ENCODE results near the gene CEP89.
"Not testable (repeated sequence)": the region's sequence is repeated elsewhere in the genome, so short reads cannot be mapped to it uniquely, and the experiment has no call there.

Gene CEP89

DNA sequence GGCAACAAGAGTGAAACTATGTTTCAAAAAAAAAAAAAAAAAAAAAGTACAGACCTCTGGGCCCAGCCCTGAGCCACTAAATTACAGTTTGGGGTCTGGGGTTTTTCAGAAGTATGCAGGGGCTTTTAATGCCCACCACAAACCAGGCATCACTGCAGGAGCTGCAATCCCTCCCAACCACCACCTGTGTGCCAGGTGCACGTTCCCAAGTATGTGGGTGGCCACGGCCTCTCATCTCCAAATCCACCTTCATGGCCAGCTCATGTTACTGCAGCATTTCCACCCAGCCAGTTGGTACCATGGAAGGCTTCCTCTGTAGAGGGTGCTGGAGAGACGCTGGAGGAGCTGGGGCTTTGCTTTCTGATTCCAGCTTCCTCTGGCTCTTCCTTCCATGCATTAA, 26.5 kb downstream of the CEP89 start:
- no peak for DNase-seq

DNA sequence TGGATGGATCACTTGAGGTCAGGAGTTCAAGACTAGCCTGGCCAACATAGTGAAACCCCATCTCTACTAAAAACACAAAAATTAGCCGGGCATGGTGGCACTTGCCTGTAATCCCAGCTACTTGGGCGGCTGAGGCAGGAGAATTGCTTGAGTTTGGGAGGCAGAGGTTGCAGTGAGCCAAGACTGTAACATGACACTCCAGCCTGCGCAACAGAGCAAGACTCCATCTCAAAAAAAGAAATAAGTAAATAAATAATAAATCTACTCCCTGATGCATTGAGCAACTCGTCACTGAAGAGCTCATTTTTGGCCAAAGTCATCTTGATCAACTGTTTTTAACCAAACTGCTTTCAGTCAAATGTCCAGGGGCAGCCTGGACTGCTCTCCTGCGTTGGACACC, 30.5 kb downstream of the CEP89 start:
- not testable (repeated sequence) for DNase-seq

DNA sequence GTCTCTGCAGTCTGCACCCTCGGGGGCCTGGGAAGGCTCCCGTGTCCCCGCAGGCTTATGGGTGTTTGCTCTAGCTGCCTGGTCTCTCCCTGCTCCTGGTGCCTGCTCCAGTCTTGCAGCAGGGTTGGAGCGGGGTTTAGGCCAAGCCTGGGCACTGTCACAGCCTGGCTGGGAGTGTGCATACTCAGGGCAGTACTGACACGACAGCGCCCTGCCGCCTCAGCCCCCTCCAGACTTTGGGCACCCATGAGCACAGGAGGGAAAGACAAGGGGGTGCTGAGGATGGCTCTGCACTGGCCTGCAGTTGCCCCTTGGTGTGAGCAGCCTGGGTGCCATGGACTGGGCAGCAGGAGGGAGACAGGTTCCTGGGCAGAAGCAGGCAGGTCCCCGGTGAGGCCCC, 35.7 kb downstream of the CEP89 start:
- no peak for DNase-seq

DNA sequence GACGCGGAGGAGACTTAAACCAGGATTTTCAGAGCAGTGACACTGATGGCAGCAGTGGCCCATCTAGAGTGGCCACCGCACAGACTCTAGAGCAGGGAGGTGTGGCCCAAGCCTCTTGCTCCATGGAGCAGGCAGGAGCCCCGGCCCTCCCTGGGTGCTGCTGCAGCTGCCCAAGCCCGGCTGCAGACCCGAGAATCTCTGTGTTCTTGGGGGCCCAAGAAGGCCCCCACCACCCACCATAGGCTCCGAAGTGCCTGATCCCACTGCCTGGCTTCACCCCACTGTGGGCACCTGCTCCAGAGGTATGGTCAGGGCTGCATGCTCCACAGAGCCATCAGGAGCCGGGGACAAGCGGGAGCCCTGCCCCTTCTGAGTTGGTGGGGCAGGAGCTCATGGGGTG, 36.1 kb downstream of the CEP89 start:
- DNase-seq = no peak

DNA sequence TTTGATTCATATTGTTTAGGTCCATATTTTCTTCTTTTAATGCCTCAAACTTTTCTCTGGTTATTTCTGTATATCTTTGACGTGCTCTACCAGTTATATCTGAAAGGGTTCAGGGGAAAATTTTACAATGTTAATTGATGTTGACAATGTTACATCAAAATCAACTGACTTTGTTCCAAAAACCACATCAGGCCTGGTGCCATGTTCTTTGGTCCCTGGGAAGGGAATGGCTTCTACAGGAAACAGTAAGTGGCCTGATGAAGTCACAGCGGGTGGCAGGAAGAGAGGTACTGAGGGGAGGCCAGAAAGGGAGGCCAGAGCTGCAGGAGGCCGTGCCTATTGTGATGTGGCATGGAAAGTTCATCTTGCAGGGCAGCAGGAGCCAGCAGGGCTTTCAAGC, 38.2 kb downstream of the CEP89 start:
- no peak for DNase-seq

DNA sequence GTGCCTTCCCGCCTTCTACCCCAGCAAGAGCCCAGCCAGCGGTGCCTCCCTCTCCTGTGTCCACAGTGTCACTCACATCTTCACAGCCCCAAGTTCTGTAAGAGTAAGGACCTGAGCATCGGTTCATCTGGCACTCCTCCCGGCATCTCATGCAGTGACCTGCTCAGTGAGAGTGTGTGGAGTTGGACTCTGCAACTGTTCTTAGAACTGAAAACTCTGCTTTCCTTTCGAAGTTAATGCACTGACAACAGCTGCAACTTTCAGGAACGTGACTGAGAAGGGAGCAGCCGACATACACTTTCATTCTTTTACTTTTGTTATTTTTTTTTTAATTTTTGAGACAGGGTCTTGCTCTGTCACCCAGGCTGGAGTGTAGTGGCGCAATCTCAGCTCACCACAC, 41.2 kb downstream of the CEP89 start:
- no peak for DNase-seq

DNA sequence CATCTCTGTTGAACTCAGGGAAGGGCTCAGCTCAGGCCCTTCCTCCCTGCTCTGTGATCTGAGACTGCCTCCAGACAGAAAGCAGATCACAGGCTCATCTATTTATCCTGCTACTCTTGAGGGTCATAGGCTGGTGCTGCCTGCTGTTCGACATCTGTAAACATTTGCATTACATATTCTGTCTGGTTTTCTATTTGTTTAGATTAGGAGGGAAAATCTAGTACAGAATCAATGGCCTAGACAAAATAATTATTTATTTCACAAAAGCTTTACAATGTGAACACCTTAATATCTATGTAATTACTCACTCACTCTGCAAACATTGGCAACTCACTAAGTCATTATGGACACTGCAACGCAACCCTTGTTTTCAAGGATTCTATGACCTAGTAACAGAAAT, 43.0 kb downstream of the CEP89 start:
- no peak for DNase-seq

DNA sequence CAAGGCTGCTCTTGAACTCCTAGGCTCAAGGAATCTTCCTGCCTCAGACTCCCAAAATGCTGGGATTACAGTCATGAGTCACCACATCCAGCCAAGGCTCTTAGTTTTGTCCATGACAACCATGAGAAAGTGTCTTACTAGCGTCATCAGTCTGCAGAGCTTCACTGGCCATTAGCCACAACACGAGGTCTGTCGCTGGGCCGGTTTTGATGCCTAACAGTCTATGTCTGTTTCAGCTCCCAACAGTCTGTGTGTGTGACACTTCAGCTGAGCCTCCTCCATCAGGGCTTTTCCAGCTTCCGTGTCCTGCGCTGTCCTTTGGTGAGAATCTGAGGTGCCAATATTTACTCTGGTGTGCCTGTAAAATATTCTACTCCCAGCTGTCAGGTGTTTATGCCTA, 47.6 kb downstream of the CEP89 start:
- DNase-seq = no peak

DNA sequence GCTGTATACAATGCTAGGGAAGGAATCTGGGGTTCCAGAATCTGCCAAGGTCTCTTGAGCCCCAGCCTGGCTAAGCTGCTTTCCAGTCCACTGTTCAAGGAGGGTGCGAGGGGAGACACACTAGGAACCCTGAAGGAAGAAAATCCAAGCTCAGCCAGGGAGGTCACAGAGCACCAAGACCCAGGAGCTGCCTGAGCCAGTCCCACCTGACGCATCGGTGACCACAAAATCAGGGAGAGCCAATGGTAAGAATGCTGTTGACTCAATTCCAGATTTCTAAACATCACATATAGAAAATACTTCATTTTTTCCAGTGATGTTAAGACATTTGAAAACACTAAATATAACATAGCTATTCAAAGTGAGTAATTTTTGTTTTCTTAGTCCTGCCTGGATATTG, 50.1 kb downstream of the CEP89 start:
- DNase-seq = no peak

DNA sequence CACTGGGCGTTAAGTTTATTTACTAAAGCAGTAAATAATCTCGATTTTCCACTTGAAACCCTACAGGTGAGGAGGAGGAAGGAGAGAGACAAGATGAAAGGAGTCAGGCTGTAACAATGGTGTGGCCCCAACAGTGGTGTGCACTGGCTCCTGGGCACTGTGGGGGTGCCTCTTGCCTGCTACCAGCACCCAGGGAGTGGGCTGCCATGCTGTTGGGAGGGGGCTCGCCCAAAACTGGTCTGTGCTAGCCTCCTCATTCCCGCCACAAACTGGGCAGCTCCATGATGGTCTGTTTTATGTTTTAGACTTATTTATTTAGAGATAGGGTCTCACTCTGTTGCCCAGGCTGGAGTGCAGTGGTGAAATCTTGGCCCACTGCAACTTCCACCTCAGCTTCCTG, 52.4 kb downstream of the CEP89 start:
- no peak for DNase-seq

DNA sequence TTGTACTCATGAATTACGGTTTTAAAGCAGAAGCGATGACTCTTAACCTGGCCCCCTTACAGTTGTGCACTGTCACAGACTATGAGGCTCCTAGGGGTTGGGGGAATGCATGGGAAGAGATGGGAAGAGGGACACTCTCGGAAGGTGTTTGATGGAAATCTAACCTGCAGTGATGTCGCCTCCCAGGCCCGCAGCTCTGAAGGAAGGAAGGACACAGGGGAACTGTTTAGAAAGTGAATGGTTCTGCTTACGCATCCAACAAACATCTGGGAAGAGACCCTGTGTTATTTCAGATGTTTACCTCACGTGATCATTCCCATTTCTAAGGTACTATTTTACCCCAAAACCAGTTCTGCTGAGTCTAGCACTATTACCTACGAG, 54.2 kb downstream of the CEP89 start:
- DNase-seq = no peak

DNA sequence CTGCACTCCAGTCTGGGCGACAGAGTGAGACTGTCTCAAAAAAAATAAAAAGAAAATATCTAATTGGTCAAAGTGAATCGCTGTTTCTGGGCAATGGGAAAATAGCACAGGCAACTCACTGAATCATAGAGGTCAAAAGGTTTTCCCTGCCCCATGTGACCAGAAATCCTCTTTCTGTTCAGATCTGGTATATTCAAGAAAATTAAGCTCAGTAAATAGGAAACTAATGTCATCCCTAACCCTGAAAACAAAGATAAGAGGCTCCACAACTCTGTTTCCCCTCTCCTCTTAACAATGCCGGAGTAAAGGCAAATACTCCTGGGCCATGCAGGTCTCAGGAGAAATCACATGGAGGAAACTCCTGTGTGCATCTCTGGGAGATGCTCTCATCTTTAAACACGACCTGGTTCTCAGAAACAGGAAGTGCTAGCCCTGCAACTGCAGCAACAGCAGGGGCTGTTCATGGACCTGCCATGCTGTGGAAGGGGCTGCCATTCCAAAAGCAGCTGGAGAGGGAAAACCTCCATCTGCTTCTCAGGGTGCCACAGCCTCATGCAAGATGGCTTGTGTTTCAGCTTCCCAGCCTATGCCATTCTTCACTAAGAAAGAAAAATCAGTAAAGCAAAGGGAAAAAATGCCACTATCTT, 54.7 kb downstream of the CEP89 start:
- no peak for DNase-seq

DNA sequence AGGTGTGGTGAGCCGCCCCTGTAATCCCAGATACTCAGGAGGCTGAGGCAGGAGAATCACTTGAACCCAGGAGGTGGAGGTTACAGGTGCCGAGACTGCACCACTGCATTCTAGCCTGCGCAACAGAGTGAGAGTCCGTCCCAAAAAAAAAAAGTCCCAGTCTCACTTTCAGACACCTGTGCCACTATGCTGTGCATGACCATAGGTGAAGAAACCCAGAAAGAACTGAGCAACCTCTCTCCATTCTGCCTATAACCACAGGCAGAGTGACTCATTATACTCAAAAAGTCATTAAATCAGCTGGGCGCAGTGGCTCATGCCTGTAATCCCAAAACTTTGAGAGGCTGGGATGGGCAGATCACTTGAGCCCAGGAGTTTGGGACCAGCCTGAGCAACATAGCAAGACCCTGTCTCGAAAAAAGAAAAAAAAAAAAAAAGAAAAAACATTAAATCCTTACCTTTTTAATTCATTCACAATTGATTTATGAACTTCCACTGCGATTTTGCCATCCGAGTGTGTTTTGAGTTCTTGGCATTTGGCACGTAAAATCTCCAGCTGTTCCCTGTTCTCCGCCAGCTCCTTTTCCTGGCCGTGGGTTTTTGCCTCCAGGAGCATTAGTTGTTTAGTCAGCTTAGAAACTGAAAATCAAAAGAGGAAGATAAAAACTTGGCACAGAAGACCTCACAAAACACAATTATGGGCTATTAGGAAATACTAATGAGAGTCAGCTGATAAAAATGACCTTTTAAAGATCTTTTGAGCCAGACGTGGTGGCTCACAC, 56.7 kb downstream of the CEP89 start:
- no peak for DNase-seq

DNA sequence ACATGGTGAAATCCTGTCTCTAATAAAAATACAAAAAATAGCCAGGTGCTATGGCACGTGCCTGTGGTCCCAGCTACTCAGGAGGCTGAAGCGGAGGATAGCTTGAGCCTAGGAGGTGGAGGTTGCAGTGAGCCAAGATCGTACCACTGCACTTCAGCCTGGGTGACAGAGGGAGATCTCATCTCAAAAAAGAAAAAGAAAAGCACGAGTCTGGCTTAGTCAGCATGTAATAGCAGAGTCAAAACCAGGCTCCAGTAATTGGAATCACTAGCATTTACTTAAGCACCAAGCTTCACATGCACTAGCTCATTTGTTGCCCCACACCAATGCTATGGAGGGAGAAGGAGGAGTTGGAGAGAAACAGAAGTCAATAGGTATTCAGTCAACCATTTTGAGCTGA, 60.3 kb downstream of the CEP89 start:
- DNase-seq = no peak

DNA sequence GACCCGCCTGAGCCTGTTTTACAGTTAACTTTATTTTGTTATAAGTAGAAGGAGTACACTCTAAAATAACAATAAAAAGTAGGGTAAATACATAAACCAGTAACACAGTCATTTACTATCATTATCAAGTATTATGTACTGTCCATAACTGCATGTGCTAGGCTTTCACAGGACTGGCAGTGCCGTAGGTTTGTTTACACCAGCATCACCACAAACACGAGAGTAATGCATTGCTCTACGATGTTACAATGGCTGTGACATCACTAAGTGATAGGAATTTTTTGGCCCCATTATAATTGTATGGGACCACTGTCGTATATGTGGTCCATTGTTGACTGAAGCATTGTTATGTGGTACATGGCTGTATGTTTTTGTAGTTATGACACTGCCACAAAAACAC, 60.9 kb downstream of the CEP89 start:
- no peak for DNase-seq

DNA sequence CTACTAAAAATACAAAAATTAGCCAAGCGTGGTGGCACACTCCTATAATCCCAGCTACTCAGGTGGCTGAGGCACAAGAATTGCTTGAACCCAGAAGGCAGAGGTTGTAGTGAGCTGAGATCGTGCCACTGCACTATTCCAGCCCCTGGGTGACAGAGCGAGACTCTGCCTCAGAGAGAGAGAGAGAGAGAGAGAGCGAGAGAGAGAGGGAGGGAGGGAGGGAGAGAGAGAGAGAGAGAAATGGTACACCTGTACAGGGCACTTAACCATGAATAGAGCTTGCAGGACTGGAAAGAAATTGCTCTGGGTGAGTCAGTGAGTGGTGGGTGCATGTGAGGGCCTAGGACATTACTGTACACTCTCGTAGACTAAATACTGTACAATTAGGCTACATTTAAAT, 61.7 kb downstream of the CEP89 start:
- no peak for DNase-seq

DNA sequence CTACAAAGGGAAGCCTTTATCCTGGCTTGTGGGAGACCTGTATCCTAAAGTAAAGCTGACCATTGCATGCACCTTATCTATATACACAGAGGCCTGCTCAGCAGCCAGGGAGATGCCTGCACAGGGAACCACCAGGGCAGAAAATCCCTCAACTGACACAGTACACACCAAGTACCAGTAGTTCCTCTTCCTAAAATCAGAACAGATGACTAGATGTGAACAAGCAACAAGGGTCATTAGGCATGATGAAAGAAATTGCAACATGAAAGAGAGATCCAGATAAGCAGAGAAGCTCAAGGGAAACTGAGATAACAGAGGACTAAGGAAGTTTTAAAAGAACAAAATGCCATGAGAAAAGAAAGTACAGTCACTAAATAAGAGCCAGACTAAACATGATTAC, 62.5 kb downstream of the CEP89 start:
- DNase-seq = no peak

DNA sequence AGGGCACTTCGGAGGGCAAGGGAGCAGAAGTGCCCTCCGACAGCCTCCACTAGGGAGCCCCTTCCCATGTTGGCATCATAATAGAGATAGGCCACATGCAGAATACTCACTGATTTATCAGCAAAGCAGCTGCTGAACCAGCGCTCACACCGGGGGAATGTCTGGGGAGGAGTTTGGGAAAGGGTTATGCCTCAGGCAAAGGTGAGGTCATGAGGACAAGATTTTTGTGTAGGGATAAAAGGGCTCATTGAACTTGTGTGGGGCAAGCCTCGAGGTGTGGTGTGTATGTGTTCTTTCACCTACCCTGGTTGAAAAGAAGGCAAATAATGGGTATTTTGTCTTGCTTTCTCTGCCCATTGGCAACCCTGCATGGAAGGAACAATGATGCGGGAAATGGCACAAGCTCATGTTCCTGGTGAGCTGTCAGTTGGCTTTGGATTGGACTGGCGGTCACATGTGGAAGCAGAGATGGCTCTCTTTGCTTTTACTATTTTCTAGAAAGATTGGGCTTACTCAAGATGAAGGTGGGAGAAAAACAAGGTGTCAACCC, 63.0 kb downstream of the CEP89 start:
- no peak for DNase-seq

DNA sequence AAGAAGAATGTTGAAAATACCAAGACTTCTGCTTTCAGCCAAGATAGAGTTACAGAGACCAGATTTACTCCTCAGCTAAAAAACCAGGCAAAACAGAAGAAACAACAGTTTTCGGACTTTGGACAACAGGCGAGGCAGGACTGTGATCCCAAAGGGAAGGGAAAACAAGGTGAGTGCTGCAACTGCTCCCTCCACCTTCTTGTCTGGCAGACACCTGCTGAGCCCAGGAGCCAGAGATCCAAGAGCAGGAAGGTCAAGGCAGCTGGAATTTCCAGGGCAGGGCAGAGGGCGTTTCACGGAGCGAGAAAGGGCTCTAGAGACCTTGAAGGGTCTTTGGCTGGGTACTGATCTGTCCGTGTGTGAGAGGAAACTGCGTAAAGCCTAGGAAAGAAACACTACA, 69.3 kb downstream of the CEP89 start:
- DNase-seq = no peak

DNA sequence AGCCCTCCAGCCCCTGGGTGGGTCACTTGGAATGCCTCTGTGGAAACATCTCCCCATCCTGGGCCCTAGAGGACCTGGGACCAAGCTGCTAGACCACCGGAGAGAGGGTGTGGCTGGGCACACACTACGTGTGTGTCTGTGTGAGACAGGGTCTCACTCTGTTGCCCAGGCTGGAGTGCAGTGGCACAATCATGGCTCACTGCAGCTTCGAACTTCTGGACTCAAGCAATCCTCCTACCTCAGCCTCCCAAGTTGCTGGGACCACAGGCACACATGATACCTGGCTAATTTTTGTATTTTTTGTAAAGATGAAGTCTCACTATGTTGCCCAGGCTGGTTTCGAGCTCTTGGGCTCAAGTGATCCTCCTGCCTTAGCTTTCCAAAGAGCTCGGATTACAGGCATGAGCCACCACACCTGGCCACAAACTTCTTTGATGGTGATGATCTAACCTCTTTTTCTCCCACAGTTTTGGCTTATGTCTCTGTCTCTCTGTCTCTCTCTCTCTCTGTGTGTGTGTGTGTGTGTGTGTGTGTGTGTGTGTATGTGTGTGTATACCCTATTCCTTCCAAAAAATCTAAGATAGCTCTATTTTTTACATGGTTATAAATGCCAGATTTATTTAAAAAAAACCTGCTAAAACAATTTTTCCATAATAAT, 70.1 kb downstream of the CEP89 start:
- no peak for DNase-seq

DNA sequence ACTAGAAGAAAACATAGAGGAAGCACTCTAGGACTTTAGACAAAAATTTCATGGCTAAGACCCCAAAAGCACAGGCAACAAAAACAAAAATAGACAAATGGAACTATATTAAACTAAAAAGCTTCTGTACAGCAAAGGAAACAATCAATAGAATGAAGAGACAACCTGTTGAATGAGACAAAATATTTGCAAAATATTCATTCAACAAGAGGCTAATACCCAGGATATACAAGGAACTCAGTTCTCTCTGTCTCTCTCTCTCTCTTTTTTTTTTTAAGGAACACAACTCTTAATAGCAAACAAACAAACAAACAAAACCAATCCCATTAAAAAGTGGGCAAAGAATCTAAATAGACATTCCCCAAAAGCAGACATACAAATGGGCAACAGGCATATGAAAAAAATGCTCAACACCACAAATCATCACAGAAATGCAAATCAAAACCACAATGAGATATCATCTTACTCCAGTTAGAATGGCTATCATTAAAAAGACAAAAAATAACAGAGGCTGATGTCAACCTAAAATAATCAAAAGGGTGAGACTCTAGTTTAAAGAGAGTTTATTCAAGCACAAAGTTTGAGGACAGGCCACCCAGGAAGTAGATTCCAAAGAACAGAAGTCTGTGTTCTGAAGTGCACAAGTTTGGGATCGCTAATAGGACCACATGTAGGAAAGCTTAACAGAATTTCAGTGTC, 75.1 kb downstream of the CEP89 start:
- no peak for DNase-seq

DNA sequence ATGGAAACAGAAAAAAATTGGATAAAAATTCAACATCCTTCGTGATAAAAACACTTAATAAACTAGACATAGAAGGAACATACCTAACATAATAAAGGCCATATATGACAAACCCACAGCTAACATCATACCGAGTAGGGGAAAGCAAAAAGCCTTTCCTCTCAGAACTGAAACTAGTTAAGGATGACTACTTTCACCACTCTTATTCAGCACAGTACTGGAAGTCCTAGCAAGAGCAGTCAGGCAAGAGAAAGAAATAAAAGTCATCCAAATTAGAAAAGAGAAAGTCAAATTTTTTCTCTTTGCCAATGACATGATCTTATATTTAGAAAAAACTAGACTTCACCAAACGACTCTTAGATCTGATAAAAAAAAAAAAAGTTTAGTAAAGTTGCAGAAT, 76.4 kb downstream of the CEP89 start:
- no peak for DNase-seq

DNA sequence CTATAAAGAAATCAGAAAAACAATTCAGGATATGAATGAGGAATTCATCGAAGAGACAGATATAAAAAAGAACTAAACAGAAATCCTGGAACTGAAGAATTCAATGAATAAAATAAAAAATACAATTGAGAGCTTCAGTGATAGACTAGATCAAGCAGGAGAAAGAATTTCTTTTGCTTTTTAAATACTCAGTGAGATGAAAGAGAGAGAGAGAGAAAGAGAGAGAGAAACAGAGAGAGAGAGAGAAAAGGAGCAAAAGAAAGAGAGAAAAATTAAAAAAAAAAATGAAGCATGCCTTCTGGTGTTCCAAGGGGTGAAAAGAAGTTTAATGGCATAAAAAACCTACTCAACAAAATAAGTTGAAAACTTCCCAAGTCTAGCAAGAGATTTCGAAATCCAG, 80.1 kb downstream of the CEP89 start:
- DNase-seq = no peak

Data from C1 segment of cervical spinal cord (tissue), 14 donors.